GM23338 (cell line): ENCODE measurements around the gene LYRM9. TPM values are rescaled to one million over a fixed set of nuclear protein-coding genes. Genes with fewer than 3 reads are reported as not detected.

Experiments
- ATAC-seq: fragments of 200-7000 bp; cut with Tn5 transposase; 3 replicates; pipeline ENCODE4 v1.9.1; 2020
- DNase-seq: peaks from one replicate; pipeline ENCODE4 v3.0.0-alpha.2; 2015; ENCODE audit warnings: low spot score
- H2AFZ ChIP-seq: fragments of 200-600 bp; sonication (generic); 2 replicates; pipeline ENCODE4 v1.8.0; 2016; ENCODE audit warnings: antibody characterized with exemption, mild to moderate bottlenecking, moderate library complexity
- H3F3A ChIP-seq: fragments of 200-600 bp; sonication (generic); replicated peaks from 2 replicates; pipeline ENCODE4 v1.8.0; 2017; ENCODE audit warnings: antibody characterized with exemption, mixed run types, low read depth
- H3K27ac ChIP-seq: fragments of 200-600 bp; sonication (generic); 2 replicates; pipeline ENCODE4 v1.6.1; 2016; ENCODE audit warnings: low read depth
- H3K27me3 ChIP-seq: fragments of 200-600 bp; sonication (generic); 2 replicates; pipeline ENCODE4 v1.8.0; 2016; ENCODE audit warnings: mild to moderate bottlenecking, mixed run types, moderate library complexity; ENCODE audit not compliant: insufficient read depth
- H3K36me3 ChIP-seq: fragments of 200-600 bp; sonication (generic); 2 replicates; pipeline ENCODE4 v1.8.0; 2016; ENCODE audit warnings: mild to moderate bottlenecking; ENCODE audit not compliant: insufficient read depth
- H3K4me1 ChIP-seq: fragments of 200-600 bp; sonication (generic); 2 replicates; pipeline ENCODE4 v1.8.0; 2016; ENCODE audit warnings: mild to moderate bottlenecking, moderate library complexity; ENCODE audit not compliant: insufficient read depth
- H3K4me2 ChIP-seq: fragments of 200-600 bp; sonication (generic); 2 replicates; pipeline ENCODE4 v1.7.1; 2017; ENCODE audit warnings: mixed run types
- H3K4me3 ChIP-seq: fragments of 200-600 bp; sonication (generic); 2 replicates; pipeline ENCODE4 v1.6.1; 2016; ENCODE audit warnings: mixed run types
- H3K79me2 ChIP-seq: fragments of 200-600 bp; sonication (generic); replicated peaks from 2 replicates; pipeline ENCODE4 v1.8.0; 2017; ENCODE audit warnings: mild to moderate bottlenecking; ENCODE audit not compliant: insufficient read depth
- H3K9me2 ChIP-seq: fragments of 200-600 bp; sonication (generic); 2 replicates; pipeline ENCODE4 v1.8.0; 2017; ENCODE audit not compliant: insufficient read depth
- H4K20me1 ChIP-seq: fragments of 200-600 bp; sonication (generic); replicated peaks from 2 replicates; pipeline ENCODE4 v1.8.0; 2017; ENCODE audit warnings: mild to moderate bottlenecking; ENCODE audit not compliant: insufficient read depth
- H3K27ac Mint-ChIP-seq: 2 replicates; pipeline ENCODE4 v1.8.0; 2020; ENCODE audit warnings: inconsistent platforms, mild to moderate bottlenecking, moderate library complexity, mixed read lengths
- H3K27me3 Mint-ChIP-seq: 3 replicates; pipeline ENCODE4 v1.8.0; 2022; ENCODE audit warnings: low read depth, mild to moderate bottlenecking, moderate library complexity, mixed read lengths, inconsistent platforms; ENCODE audit not compliant: insufficient read depth, poor library complexity
- H3K36me3 Mint-ChIP-seq: 3 replicates; pipeline ENCODE4 v1.8.0; 2021; ENCODE audit warnings: low read depth, mild to moderate bottlenecking, inconsistent platforms, moderate library complexity, mixed read lengths
- H3K4me1 Mint-ChIP-seq: 3 replicates; pipeline ENCODE4 v1.8.0; 2020; ENCODE audit warnings: mild to moderate bottlenecking, inconsistent platforms, mixed read lengths
- H3K4me3 Mint-ChIP-seq: 3 replicates; pipeline ENCODE4 v1.8.0; 2021; ENCODE audit warnings: moderate library complexity, mild to moderate bottlenecking, inconsistent platforms, mixed read lengths
- H3K9me3 Mint-ChIP-seq: 3 replicates; pipeline ENCODE4 v1.8.0; 2020; ENCODE audit warnings: moderate library complexity, mild to moderate bottlenecking, inconsistent platforms, mixed read lengths
- CREB1 ChIP-seq: fragments of 250-450 bp; sonication (Bioruptor Pico); IDR thresholded peaks from 2 replicates; pipeline ENCODE4 v1.5.0; 2020; ENCODE audit warnings: low read depth, mild to moderate bottlenecking, moderate library complexity
- CTCF ChIP-seq, 2 experiments: fragments of 200-600 bp in 1 of 2; sonication (generic) in 1 of 2; conservative IDR thresholded peaks; 2 replicates each; pipeline versions ENCODE4 v1.5.1 to v1.6.1; 2016 to 2017; ENCODE audit warnings: antibody characterized with exemption in 2 of 2, low read depth in 2 of 2, mild to moderate bottlenecking in 2 of 2, moderate library complexity in 1 of 2
- ETS1 ChIP-seq: IDR thresholded peaks from 2 replicates; pipeline ENCODE4 v1.6.1; 2016; ENCODE audit warnings: antibody characterized with exemption
- EZH2phosphoT487 ChIP-seq: fragments of 200-600 bp; sonication (generic); IDR thresholded peaks from one replicate; pipeline ENCODE4 v1.8.1; 2018; ENCODE audit warnings: antibody characterized with exemption; ENCODE audit not compliant: unreplicated experiment
- POLR2AphosphoS5 ChIP-seq: IDR thresholded peaks from 2 replicates; pipeline ENCODE4 v1.6.1; 2016; ENCODE audit warnings: antibody characterized with exemption, low read depth
- REST ChIP-seq: IDR thresholded peaks from one replicate; pipeline ENCODE4 v1.6.1; 2018; ENCODE audit warnings: antibody characterized with exemption; ENCODE audit not compliant: unreplicated experiment
- STAT1 ChIP-seq: IDR thresholded peaks from one replicate; pipeline ENCODE4 v1.6.1; 2016; ENCODE audit warnings: antibody characterized with exemption; ENCODE audit not compliant: unreplicated experiment
- ZNF331 ChIP-seq: fragments of 250-450 bp; sonication (Bioruptor Pico); IDR thresholded peaks from 2 replicates; pipeline ENCODE4 v1.5.0; 2020; ENCODE audit warnings: low read depth, mild to moderate bottlenecking, moderate library complexity
- polyA plus RNA-seq: library from polyadenylated mRNA; unstranded; fragments of >200 nt; fragmentation: Nextera tagmentation; extraction: Ambion mirVana; gene quantifications from 2 replicates; pipeline ENCODE4 v1.2.1, GENCODE V29; 2016
- total RNA-seq: library from RNA; depleted of rRNA; stranded (reverse); fragments of >200 nt; shearing (Covaris generic); gene quantifications from 2 replicates; pipeline ENCODE4 v1.2.3, GENCODE V29; 2014
- TF ChIP-seq, protein P1 (sequence below): fragments of 250-450 bp; sonication (Bioruptor Pico); IDR thresholded peaks from 2 replicates; pipeline ENCODE4 v1.5.0; 2020; ENCODE audit warnings: mild to moderate bottlenecking, moderate library complexity

Gene LYRM9
- total and polyA plus RNA-seq, 2 experiments from 2014 or later, result 4.7 to 6.2 TPM

- Mint-ChIP-seq H3K27ac (no peak overlapping the region), H3K36me3 (peaks cover 2% of the 10 kb centered on the region; the same call in 1 of the 3 replicates), H3K4me1 (peaks cover 45% of the 10 kb centered on the region), H3K9me3 (peaks cover 3% of the 10 kb centered on the region; the same call in 1 of the 3 replicates), H3K4me3 (no peak overlapping the region), H3K27me3 (peaks cover 6% of the 10 kb centered on the region)
- peak; percentile 51 for ATAC-seq
- Histone ChIP-seq H3F3A (no peaks in the 10 kb centered on the region), H3K4me1 (peaks cover 46% of the 10 kb centered on the region), H3K27ac (no peak overlapping the region), H2AFZ (no peak overlapping the region; the same call in 1 of the 2 replicates), H4K20me1 (no peaks in the 10 kb centered on the region), H3K4me2 (peak overlapping the region; percentile 38), H3K9me2 (no peaks in the 10 kb centered on the region), H3K36me3 (no peaks in the 10 kb centered on the region; the same call in 1 of the 2 replicates), H3K4me3 (no peak overlapping the region), H3K27me3 (no peaks in the 10 kb centered on the region), H3K79me2 (no peaks in the 10 kb centered on the region)
- no peak for DNase-seq
- TF ChIP-seq POLR2AphosphoS5 (no peak), CREB1 (CRISPR knock-in tag) (no peak), ZNF331 (CRISPR knock-in tag) (no peak), CTCF (conservative IDR thresholded peaks at IDR 0.05; ENCODE audit: low read depth in 2 of 2) (no peak), STAT1 (no peak), REST (no peak), ETS1 (no peak), EZH2phosphoT487 (no peak)
- TF ChIP-seq, protein P1, sequence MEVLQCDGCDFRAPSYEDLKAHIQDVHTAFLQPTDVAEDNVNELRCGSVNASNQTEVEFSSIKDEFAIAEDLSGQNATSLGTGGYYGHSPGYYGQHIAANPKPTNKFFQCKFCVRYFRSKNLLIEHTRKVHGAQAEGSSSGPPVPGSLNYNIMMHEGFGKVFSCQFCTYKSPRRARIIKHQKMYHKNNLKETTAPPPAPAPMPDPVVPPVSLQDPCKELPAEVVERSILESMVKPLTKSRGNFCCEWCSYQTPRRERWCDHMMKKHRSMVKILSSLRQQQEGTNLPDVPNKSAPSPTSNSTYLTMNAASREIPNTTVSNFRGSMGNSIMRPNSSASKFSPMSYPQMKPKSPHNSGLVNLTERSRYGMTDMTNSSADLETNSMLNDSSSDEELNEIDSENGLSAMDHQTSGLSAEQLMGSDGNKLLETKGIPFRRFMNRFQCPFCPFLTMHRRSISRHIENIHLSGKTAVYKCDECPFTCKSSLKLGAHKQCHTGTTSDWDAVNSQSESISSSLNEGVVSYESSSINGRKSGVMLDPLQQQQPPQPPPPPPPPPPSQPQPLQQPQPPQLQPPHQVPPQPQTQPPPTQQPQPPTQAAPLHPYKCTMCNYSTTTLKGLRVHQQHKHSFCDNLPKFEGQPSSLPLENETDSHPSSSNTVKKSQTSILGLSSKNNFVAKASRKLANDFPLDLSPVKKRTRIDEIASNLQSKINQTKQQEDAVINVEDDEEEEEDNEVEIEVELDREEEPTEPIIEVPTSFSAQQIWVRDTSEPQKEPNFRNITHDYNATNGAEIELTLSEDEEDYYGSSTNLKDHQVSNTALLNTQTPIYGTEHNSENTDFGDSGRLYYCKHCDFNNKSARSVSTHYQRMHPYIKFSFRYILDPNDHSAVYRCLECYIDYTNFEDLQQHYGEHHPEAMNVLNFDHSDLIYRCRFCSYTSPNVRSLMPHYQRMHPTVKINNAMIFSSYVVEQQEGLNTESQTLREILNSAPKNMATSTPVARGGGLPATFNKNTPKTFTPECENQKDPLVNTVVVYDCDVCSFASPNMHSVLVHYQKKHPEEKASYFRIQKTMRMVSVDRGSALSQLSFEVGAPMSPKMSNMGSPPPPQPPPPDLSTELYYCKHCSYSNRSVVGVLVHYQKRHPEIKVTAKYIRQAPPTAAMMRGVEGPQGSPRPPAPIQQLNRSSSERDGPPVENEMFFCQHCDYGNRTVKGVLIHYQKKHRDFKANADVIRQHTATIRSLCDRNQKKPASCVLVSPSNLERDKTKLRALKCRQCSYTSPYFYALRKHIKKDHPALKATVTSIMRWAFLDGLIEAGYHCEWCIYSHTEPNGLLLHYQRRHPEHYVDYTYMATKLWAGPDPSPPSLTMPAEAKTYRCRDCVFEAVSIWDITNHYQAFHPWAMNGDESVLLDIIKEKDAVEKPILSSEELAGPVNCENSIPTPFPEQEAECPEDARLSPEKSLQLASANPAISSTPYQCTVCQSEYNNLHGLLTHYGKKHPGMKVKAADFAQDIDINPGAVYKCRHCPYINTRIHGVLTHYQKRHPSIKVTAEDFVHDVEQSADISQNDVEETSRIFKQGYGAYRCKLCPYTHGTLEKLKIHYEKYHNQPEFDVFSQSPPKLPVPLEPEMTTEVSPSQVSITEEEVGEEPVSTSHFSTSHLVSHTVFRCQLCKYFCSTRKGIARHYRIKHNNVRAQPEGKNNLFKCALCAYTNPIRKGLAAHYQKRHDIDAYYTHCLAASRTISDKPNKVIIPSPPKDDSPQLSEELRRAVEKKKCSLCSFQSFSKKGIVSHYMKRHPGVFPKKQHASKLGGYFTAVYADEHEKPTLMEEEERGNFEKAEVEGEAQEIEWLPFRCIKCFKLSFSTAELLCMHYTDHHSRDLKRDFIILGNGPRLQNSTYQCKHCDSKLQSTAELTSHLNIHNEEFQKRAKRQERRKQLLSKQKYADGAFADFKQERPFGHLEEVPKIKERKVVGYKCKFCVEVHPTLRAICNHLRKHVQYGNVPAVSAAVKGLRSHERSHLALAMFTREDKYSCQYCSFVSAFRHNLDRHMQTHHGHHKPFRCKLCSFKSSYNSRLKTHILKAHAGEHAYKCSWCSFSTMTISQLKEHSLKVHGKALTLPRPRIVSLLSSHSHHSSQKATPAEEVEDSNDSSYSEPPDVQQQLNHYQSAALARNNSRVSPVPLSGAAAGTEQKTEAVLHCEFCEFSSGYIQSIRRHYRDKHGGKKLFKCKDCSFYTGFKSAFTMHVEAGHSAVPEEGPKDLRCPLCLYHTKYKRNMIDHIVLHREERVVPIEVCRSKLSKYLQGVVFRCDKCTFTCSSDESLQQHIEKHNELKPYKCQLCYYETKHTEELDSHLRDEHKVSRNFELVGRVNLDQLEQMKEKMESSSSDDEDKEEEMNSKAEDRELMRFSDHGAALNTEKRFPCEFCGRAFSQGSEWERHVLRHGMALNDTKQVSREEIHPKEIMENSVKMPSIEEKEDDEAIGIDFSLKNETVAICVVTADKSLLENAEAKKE (CRISPR knock-in tag), result no peak
Measured at GRCh38 chr17:27939474-27940465, 46.6 kb upstream of the LYRM9 start.
